GM19463 (cell line): ENCODE data around the gene DPP6.
"Not testable (repeated sequence)": the region's sequence is repeated elsewhere in the genome, so short reads cannot be mapped to it uniquely, and the experiment has no call there.

ENCODE experiments used
- ATAC-seq: cut with Tn5 transposase; IDR thresholded peaks from one replicate; pipeline ENCODE4 v1.9.1; 2021; ENCODE audit warnings: mild to moderate bottlenecking, moderate library complexity; ENCODE audit not compliant: unreplicated experiment

The DPP6 gene

GRCh38 chr7:154916381-154916780 lies 864.2 kb downstream of the DPP6 start:
- no peak for ATAC-seq

DNA sequence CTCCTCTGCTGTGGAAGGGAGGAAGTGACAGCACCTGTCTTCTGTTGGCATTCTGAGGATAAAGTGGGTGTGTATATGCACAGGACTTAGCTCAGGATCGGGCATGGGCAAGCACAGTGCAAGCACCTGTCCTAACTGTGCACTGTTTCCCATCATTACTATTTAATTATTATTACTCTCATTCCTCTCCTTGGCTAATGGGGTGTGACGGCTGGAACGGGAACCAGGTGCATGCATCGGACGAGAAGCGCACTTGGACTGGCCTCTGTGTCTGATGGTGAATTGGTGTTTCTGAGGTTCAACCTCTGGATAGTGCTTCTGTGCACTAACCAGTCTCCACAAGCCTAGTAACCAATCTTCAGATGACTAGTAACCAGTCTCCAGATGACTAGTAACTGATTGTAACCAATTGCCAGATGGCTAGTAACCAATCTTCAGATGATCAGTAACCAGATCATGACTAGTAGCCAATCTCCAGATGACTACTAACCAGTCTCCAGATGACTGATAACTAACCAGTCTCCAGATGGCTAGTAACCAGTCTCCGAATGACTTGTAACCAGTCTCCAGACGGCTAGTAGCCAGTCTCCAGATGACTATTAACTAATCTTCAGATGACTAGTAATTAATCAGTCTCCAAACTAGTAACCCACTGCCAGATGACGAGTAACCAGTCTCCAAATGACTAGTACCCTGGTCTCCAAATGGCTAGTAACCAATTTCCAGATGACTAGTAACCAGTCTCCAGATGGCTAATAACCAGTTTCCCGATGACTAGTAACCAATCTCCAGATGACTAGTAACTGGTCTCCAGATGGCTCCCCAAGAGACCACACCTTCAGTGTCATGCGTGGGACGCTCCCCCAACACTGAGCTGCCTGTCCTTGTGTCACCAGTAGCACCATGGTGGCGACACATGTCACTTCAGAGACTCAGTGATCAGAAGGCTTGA lies 864.9 kb downstream of the DPP6 start:
- ATAC-seq: no peak

DNA sequence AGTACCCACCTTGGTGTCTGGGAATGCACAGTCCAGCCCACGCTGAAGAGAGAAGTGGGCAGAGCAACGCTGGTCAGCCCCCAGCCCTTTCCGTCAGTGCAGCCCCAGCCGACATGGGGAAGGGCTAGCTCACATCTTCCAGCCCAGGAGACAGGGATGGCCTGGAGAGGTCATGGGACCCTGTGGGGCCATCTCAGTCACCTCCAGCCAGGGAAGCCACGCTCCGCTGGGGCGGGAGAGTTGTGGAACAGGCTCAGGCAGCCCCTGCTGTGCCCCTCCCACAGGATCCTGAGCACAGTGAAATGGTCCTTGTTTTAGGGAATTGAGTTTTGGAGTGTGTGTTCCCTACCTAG lies 865.6 kb downstream of the DPP6 start:
- ATAC-seq: no peak

DNA sequence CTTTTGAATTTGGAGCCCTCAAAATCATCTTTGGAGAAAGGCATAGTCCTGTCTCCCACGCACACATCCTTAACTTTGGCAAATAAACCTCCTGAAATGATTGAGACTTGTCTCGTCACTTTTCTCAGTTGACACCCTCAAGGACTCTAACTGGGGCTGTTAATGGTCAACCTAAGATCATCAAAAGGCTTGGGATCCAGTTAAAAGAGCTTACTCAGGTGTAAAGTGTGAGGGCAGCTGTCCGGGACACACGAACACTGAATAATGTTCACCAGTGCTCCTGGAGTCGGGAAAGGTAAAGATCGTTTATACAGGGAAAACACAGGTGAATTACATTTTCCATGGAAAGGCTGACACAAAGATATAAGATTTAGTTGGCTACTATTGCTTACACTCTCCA lies 866.1 kb downstream of the DPP6 start:
- ATAC-seq: no peak

GRCh38 chr7:154918741-154919140 lies 866.5 kb downstream of the DPP6 start:
- ATAC-seq: no peak

DNA sequence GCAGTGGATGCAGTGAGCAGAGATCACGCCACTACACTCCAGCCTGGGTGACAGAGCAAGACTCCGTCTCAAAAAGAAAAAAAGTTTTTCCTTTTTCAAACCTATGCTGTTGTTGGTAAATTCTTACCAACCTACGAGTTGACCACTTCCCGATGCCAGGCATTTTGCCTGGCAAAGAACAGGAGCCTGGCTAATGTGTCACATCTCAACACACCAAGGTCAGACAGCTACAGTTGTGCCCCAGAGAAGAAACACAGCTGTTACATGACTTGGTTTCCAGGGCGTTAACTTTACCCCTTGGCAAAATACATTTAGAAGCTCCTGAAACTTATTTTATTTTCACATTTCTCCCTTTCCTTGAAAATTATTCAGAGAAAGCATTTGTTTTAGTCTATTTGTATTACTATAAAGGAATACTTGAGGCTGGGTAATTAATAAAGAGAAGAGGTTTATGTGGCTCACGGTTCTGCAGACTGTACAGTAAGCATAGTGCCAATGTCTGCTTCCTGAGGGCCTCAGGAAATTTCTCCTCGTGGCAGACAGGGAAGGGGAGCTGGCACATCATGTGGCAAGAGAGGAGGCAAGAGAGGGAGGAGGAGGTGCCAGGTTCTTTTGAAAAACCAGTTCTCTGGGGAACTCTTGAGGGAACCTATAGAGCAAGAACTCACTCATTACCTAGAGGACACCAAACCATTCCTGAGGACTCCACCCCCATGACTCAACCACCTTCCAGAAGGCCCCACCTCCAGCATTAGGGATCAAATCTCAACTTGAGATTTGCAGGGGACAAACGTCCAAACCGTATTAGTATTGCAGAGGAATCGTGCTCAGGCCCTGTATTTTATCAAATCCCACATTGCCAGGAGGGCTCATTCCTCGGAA lies 867.4 kb downstream of the DPP6 start:
- no peak for ATAC-seq

DNA sequence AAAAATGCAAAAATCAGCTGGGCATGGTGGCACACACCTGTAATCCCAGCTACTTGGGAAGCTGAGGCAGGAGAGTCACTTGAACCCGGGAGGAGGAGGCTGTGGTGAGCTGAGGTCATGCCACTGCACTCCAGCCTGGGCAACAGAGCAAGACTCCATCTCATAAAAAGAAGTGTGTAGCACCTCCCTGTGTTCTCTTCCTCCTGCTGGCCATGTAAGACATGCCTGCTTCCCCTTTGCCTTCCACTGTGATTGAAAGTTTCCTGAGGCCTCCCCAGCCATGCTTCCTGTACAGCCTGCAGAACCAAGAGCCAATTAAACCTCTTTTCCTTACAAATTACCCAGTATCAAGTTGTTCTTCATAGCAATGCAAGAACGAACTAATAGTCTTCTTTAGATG lies 870.3 kb downstream of the DPP6 start:
- not testable (repeated sequence) for ATAC-seq

GRCh38 chr7:154927624-154928125 lies 875.5 kb downstream of the DPP6 start:
- ATAC-seq: peak; percentile 36

GRCh38 chr7:154928136-154929005 lies 876.2 kb downstream of the DPP6 start:
- peak; percentile 78 for ATAC-seq

- ATAC-seq: no peak
Observed at GRCh38 chr7:154929006-154929726, 877.0 kb downstream of the DPP6 start.

DNA sequence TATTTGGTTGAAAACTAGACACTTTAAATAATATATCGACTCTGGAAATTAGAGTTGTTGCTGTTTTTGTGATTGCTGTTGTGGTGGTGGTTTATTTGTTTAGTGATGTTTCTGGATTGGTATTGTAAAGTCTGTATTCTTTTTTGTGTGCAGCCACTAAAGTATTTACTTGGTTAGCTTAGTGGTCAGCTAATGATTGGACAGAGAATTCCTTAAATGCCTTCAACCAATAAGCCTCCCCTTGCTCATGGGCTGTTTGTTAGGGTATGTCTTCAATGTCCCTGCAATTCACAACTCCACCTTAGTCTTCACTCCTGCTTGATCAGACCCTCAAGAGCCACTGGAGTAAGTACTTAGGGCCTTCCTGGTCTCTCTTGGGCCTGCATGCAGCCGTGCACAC lies 879.7 kb downstream of the DPP6 start:
- no peak for ATAC-seq

DNA sequence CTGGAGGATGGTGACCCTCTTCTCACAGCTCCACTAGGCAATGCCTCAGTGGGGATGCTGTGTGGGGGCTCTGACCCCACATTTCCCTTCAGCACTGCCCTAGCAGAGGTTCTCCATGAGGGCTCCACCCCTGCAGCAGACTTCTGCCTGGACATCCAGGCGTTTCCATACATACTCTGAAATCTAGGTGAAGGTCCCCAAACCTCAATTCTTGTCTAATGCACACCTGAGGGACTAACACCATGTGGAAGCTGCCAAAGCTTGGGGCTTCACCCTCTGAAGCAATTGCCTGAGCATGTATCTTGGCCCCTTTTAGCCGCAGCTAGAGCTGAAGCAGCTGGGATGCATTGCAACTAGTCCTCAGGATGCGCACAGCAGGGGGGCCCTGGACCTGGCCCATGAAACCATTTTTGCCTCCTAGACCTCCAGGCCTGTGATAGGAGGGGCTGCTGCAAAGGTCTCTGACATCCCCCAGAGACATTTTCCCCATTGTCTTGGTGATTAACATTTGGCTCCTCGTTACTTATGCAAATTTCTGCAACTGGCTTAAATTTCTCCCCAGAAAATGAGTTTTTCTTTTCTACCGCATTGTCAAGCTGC lies 882.3 kb downstream of the DPP6 start:
- not testable (repeated sequence) for ATAC-seq

GRCh38 chr7:154937837-154938236 lies 885.6 kb downstream of the DPP6 start:
- ATAC-seq: no peak

- ATAC-seq: no peak
Observed at GRCh38 chr7:154942691-154943090, 890.5 kb downstream of the DPP6 start.
